ENCODE measurements around the gene MARCHF3. TPM values are rescaled to one million over a fixed set of nuclear protein-coding genes. Genes with fewer than 3 reads are reported as not detected.

MARCHF3 gene
- total and polyA plus RNA-seq, 2 donors (not counting 3 experiments of a cell fraction or from before 2014, with no cell fraction given): 31.9 to 35.0 TPM

DNA sequence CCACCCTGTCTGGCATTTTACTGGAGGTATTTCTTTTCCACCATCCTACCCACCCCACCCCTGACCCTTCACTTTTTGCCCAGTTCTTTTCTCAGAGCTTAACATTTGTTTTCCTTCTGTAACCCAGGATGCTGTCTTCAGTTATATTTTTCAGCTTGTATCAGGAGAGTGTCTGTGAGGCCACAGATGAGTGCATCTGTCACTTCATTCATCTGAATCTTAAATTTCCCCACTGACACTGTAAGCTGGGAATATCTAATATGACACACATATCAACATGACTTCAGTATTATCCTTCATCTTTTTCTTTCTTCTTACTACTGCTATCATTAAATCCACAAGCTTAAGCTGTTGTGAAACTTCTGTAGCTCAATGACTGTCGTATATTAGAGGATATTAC lies 4.9 kb downstream of the MARCHF3 start:
- ChIA-PET CTCF (no interaction called here), POLR2A (no interaction called here)
- H3K4me3 ChIP-seq (replicated peaks in 1 of 3; ENCODE audit: insufficient read depth in 1 of 3, low read depth in 1 of 3, low read length in 3 of 3): no peak overlapping the region
- TF ChIP-seq CTCF (IDR thresholded peaks at IDR 0.05; ENCODE audit: extremely low read depth in 1 of 2, insufficient read depth in 1 of 2, low read depth in 1 of 2, low read length in 2 of 2): no peak
- TF ChIP-seq POLR2A (IDR thresholded peaks at IDR 0.05; ENCODE audit: low read depth, low read length): no peak
- H3K4me2 ChIP-seq (ENCODE audit: insufficient read depth, low read length): no peak overlapping the region
- BruUV-seq (replicated peaks): no TSS peak
- peaks cover 96% of the 10 kb centered on the region for H3K79me2 ChIP-seq (ENCODE audit: control insufficient read depth, insufficient read depth, low read length)
- H2AFZ ChIP-seq (ENCODE audit: low read depth, low read length): no peak overlapping the region
- H3K36me3 ChIP-seq (ENCODE audit: control insufficient read depth in 2 of 2, extremely low read depth in 1 of 2, insufficient read depth in 2 of 2, low read length in 2 of 2): no peaks in the 10 kb centered on the region
- peaks cover 11% of the 10 kb centered on the region for H3K4me1 ChIP-seq (ENCODE audit: control insufficient read depth, extremely low read depth, insufficient read depth, low read length)
- no peaks in the 10 kb centered on the region for H3K9me1 ChIP-seq (replicated peaks; ENCODE audit: control insufficient read depth, extremely low read depth, insufficient read depth, low read length)
- H4K20me1 ChIP-seq (replicated peaks; ENCODE audit: control insufficient read depth, extremely low read depth, insufficient read depth, low read length): no peaks in the 10 kb centered on the region
- no peaks in the 10 kb centered on the region for H3K9me3 ChIP-seq (replicated peaks; ENCODE audit: control insufficient read depth, insufficient read depth, low read length)
- H3K9ac ChIP-seq (replicated peaks; ENCODE audit: extremely low read depth, insufficient read depth, low read length): no peak overlapping the region
- no peaks in the 10 kb centered on the region for H3K27me3 ChIP-seq (ENCODE audit: control insufficient read depth in 2 of 2, insufficient read depth in 2 of 2, low read length in 2 of 2)
- no peak for DNase-seq (ENCODE audit: low read depth, low spot score)
- no peak overlapping the region for H3K27ac ChIP-seq (ENCODE audit: insufficient read depth, low read depth, low read length)
- no peak for FAIRE-seq
- dilution Hi-C loops (cut with MboI; ENCODE audit: extremely low pct_ligation_motif_present, low sequenced_read_pairs): no loop called here
- intact Hi-C loops (cut with micrococcal nuclease): no loop called here

DNA sequence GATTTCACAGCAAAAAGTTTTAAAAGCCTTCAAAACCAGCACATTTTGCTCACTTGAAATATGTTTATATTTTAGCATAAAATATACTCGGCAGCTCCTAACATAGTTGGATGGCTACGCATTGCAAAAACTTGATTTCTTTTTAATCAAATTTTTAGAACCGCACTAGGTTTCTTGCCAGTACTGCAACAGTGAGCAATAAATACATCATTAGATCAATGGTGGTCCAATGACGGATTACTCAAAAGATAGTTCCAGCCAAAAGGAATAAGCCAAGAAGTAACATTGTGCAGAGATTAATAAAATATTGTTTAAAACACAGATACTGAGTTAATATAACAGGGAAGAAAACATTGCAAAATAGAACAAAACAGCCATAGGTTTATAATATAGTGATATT lies 5.5 kb downstream of the MARCHF3 start:
- Histone ChIP-seq H2AFZ (ENCODE audit: low read depth, low read length) (no peak overlapping the region), H3K27ac (ENCODE audit: insufficient read depth, low read depth, low read length) (no peak overlapping the region), H3K9me3 (replicated peaks; ENCODE audit: control insufficient read depth, insufficient read depth, low read length) (no peaks in the 10 kb centered on the region), H3K9ac (replicated peaks; ENCODE audit: extremely low read depth, insufficient read depth, low read length) (no peak overlapping the region), H3K4me2 (ENCODE audit: insufficient read depth, low read length) (no peak overlapping the region), H3K4me1 (ENCODE audit: control insufficient read depth, extremely low read depth, insufficient read depth, low read length) (peaks cover 11% of the 10 kb centered on the region), H3K79me2 (ENCODE audit: control insufficient read depth, insufficient read depth, low read length) (peaks cover 98% of the 10 kb centered on the region), H3K36me3 (ENCODE audit: control insufficient read depth in 2 of 2, extremely low read depth in 1 of 2, insufficient read depth in 2 of 2, low read length in 2 of 2) (no peaks in the 10 kb centered on the region), H3K27me3 (ENCODE audit: control insufficient read depth in 2 of 2, insufficient read depth in 2 of 2, low read length in 2 of 2) (no peaks in the 10 kb centered on the region), H3K9me1 (replicated peaks; ENCODE audit: control insufficient read depth, extremely low read depth, insufficient read depth, low read length) (no peaks in the 10 kb centered on the region), H3K4me3 (replicated peaks in 1 of 3; ENCODE audit: insufficient read depth in 1 of 3, low read depth in 1 of 3, low read length in 3 of 3) (no peak overlapping the region), H4K20me1 (replicated peaks; ENCODE audit: control insufficient read depth, extremely low read depth, insufficient read depth, low read length) (no peaks in the 10 kb centered on the region)
- dilution Hi-C loops (cut with MboI; ENCODE audit: extremely low pct_ligation_motif_present, low sequenced_read_pairs) (no loop called here), intact Hi-C loops (cut with micrococcal nuclease) (no loop called here)
- TF ChIP-seq POLR2A (IDR thresholded peaks at IDR 0.05; ENCODE audit: low read depth, low read length) (no peak), CTCF (IDR thresholded peaks at IDR 0.05; ENCODE audit: extremely low read depth in 1 of 2, insufficient read depth in 1 of 2, low read depth in 1 of 2, low read length in 2 of 2) (no peak), MYC (IDR thresholded peaks at IDR 0.05; ENCODE audit: low read depth, low read length) (no peak), FOS (IDR thresholded peaks at IDR 0.05; ENCODE audit: borderline replicate concordance, insufficient read depth, low read length) (no peak), EZH2 (IDR thresholded peaks at IDR 0.05; ENCODE audit: borderline replicate concordance, low read depth, low read length, severe bottlenecking) (no peak), MAX (IDR thresholded peaks at IDR 0.05; ENCODE audit: insufficient read depth, insufficient read length) (no peak), POLR2AphosphoS5 (IDR thresholded peaks at IDR 0.05; ENCODE audit: insufficient read depth, low read depth, low read length) (no peak), GATA2 (IDR thresholded peaks at IDR 0.05; ENCODE audit: insufficient read depth, insufficient read length, low read depth, low read length) (no peak)
- BruUV-seq (replicated peaks): no TSS peak
- ChIA-PET CTCF (no interaction called here), POLR2A (no interaction called here)
- FAIRE-seq (no peak), DNase-seq (ENCODE audit: low read depth, low spot score) (no peak)

Measured in endothelial cell of umbilical vein (primary cell).